Thyroid gland (tissue), 4 donors: ENCODE measurements around the gene KRTAP16-1. TPM values are rescaled to one million over a fixed set of nuclear protein-coding genes. Genes with fewer than 3 reads are reported as not detected.

Source experiments
- DNase-seq, 2 donors: peaks; one replicate each; pipeline ENCODE4 v3.0.0-alpha.2; 2019
- H3K27ac ChIP-seq, 3 donors: fragments of 200-600 bp; sonication (generic); 1 replicate in 2 of 3; 2 replicates in 1 of 3; pipeline ENCODE4 v1.5.1; 2016 to 2019; ENCODE audit warnings: mild to moderate bottlenecking in 1 of 3, moderate library complexity in 1 of 3
- H3K27me3 ChIP-seq: fragments of 200-600 bp; sonication (generic); one replicate; pipeline ENCODE4 v1.5.1; 2019
- H3K36me3 ChIP-seq, 2 donors: fragments of 200-600 bp; sonication (generic); one replicate each; pipeline ENCODE4 v1.5.1; 2016 to 2019
- H3K4me1 ChIP-seq, 2 donors: fragments of 200-600 bp; sonication (generic); one replicate each; pipeline ENCODE4 v1.5.1; 2017 to 2019
- H3K4me3 ChIP-seq, 3 donors: fragments of 200-600 bp; sonication (generic); replicated peaks in 1 of 3; 1 replicate in 2 of 3; 2 replicates in 1 of 3; pipeline ENCODE4 v1.5.1; 2016; ENCODE audit warnings: mild to moderate bottlenecking in 1 of 3
- H3K9me3 ChIP-seq: fragments of 200-600 bp; sonication (generic); one replicate; pipeline ENCODE4 v1.5.1; 2017
- POLR2A ChIP-seq, 2 donors: fragments of 450-650 bp; IDR thresholded peaks; one replicate each; pipeline ENCODE4 v1.6.1; 2017; ENCODE audit warnings: antibody characterized with exemption in 2 of 2, mild to moderate bottlenecking in 2 of 2, moderate library complexity in 1 of 2
- WGBS, 2 donors: methylation state at CpG; one replicate each; pipeline ENCODE4 v1.1.5; 2017; 5-methylcytosine and 5-hydroxymethylcytosine counted together
- intact Hi-C: fragments of 100-400 bp; cut with DNase I; formaldehyde crosslinking; loops from one replicate; pipeline ENCODE4 v1.15.1; 2023
- total RNA-seq, 4 donors: library from RNA; depleted of rRNA; stranded (reverse); fragments of >200 nt; gene quantifications; one replicate each; pipeline ENCODE4 v1.2.3, GENCODE V29; 2016
- TF ChIP-seq, protein P1 (sequence below), 6 experiments: fragments of 200-600 bp in 3 of 6; fragments of 450-650 bp in 3 of 6; sonication (generic) in 3 of 6; IDR thresholded peaks; one replicate each; pipeline ENCODE4 v1.5.1; 2016 to 2019; ENCODE audit warnings: antibody characterized with exemption in 6 of 6, mild to moderate bottlenecking in 2 of 6, inconsistent platforms in 1 of 6, moderate library complexity in 1 of 6

KRTAP16-1 gene
- total RNA-seq, 4 donors from 2014 or later = not detected

DNA sequence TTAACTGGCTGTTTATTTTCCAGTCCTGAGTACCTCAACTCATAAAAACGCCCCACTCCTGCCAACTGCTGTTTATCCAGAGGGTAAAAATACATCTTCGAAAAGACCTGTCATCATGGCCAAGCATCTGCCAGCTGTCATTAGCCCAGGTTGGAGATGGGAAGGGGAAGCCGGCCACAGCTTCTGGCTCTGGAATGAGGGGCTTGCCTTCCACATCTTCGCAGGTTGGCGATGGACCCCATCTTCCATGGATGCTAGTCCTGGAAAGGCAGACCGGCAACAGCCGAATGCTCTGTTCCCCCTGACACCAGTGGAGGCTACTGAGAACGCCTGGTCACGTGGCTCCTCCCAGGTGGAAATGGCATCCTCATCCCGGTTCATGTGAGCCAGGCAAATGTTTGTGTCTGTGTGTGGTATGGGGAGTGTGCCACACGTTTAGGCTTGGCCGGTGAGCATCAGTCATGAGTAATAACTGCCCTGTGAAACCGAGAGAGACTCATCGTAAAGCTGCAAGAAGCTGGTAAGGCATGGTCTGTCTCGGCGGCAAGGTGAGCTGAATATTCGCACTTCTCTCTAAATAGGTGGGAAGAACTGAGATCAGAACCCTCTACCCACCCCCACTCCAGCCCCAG is 6.8 kb upstream of the KRTAP16-1 start:
- Histone ChIP-seq H3K27ac (no peak overlapping the region), H3K36me3 (no peaks in the 10 kb centered on the region), H3K27me3 (no peaks in the 10 kb centered on the region), H3K4me1 (no peaks in the 10 kb centered on the region), H3K4me3 (no peak overlapping the region), H3K9me3 (no peaks in the 10 kb centered on the region)
- no peak for DNase-seq
- WGBS, 2 donors = 76 to 77% methylated on average over 14 to 17 of the region's 17 CpGs
- intact Hi-C loops = no loop called here
- TF ChIP-seq, protein P1, sequence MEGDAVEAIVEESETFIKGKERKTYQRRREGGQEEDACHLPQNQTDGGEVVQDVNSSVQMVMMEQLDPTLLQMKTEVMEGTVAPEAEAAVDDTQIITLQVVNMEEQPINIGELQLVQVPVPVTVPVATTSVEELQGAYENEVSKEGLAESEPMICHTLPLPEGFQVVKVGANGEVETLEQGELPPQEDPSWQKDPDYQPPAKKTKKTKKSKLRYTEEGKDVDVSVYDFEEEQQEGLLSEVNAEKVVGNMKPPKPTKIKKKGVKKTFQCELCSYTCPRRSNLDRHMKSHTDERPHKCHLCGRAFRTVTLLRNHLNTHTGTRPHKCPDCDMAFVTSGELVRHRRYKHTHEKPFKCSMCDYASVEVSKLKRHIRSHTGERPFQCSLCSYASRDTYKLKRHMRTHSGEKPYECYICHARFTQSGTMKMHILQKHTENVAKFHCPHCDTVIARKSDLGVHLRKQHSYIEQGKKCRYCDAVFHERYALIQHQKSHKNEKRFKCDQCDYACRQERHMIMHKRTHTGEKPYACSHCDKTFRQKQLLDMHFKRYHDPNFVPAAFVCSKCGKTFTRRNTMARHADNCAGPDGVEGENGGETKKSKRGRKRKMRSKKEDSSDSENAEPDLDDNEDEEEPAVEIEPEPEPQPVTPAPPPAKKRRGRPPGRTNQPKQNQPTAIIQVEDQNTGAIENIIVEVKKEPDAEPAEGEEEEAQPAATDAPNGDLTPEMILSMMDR (IDR thresholded peaks at IDR 0.05) = no peak
- TF ChIP-seq POLR2A (IDR thresholded peaks at IDR 0.05) = no peak

DNA sequence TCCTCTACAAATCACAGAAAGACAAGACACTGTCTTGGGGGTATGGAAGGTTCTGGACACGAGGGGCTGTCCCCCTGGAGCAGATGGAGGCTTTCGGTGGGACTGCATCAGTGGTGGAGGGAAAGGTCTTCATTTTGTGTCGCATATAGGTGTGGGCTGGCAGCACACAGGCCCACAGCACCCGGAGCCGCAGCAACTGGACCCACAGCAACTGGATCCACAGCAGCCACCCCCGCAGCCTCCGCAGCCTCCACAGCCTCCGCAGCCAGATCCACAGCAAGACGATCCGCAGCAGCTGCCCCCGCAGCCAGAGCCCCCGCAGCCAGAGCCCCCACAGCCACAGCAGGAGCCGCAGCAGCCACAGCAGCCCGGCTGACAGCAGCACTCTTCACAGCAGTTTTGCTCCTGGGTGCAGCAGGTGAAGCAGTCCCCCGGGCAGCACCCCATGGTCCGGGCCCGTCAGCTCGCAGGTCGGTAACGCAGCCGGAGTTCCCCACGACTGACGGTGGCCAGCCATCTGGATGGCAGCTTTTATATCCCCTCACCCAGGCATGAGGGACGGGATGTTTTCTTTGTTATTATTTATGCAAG is 6.2 kb upstream of the KRTAP16-1 start, which contains the start of gene KRTAP17-1:
Gene KRTAP17-1 (minus strand): TSS at position 507 of the 591 bp plus-strand sequence. CDS start 60 bp downstream, at position 447.
- Histone ChIP-seq H3K27ac (no peak within 1 kb of the TSS), H3K27me3 (no peaks in the 10 kb centered on the region), H3K4me1 (no peaks in the 10 kb centered on the region), H3K4me3 (no peak within 1 kb of the TSS), H3K9me3 (no peaks in the 10 kb centered on the region), H3K36me3 (no peaks in the 10 kb centered on the region)
- intact Hi-C loops = no loop called here
- TF ChIP-seq, protein P1 (IDR thresholded peaks at IDR 0.05) = no peak
- TF ChIP-seq POLR2A (IDR thresholded peaks at IDR 0.05) = no peak
- no peak for DNase-seq
- 76 to 85% methylated on average over 13 to 20 of the region's 24 CpGs for WGBS, 2 donors

DNA sequence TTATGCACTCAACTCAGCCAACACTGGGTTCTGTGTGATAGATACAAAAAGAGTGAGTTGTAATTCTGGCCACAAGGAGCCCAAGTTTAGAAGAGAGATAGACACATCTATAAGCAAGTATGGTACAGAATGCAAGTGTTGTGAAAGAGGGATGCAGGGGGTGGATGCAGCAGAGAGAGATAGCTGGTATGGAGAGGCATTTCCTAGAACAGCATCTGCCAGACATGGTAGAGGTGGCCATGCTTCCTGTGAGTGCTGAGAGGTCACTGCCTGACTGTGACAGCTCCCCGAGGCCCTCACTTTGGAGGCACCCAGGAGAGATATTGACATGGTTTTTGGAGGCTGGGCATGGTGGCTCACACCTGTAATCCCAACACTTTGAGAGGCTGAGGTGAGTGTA is 2.0 kb upstream of the KRTAP16-1 start:
- intact Hi-C loops = no loop called here
- no peak for TF ChIP-seq POLR2A (IDR thresholded peaks at IDR 0.05)
- TF ChIP-seq, protein P1 (IDR thresholded peaks at IDR 0.05) = no peak
- H3K4me1 ChIP-seq = peaks cover 0 to 18% of the 10 kb centered on the region in 2 donors
- H3K27me3 ChIP-seq = no peaks in the 10 kb centered on the region
- H3K9me3 ChIP-seq = no peaks in the 10 kb centered on the region
- no peak for DNase-seq
- no peak overlapping the region for H3K4me3 ChIP-seq
- no peaks in the 10 kb centered on the region for H3K36me3 ChIP-seq
- no peak overlapping the region for H3K27ac ChIP-seq
- WGBS, 2 donors = 89% methylated on average over 1 of the region's 1 CpG

DNA sequence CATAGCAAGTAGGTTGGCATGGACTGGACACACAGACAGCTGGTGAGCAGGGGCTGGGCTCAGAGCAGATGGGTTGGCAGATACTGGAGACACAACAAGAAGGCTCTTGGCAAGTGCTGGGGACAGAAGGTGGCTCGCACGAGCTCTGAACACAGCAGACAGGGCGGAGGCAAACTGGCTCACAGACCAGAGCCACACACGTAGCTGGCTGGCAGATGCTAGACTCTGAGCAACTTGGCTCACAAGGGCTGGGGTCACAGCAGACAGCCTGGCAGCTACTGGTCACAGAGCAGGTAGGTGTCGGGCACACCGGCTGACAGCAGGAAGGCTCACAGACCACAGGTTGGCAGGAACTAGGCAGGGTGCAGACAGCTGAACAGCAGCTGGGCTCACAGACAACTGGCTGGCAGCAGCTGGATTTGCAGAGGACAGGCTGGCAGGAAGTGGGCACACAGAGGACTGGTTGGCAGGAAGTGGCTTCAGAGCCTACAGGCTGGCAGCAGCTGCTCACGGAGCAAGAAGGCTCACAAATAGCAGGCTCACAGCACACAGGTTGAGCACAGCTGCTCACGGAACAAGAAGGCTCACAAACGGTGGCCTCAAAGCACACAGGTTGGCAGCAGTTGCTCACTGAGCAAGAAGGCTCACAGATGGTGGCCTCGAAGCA is 725 bp downstream of the KRTAP16-1 start:
- DNase-seq = peak; percentile 27 to 49
- Histone ChIP-seq H3K9me3 (no peaks in the 10 kb centered on the region), H3K27me3 (no peaks in the 10 kb centered on the region), H3K4me3 (no peak overlapping the region), H3K4me1 (peaks cover 0 to 18% of the 10 kb centered on the region in 2 donors), H3K27ac (no peak overlapping the region), H3K36me3 (no peaks in the 10 kb centered on the region)
- intact Hi-C loops = no loop called here
- TF ChIP-seq, protein P1 (IDR thresholded peaks at IDR 0.05) = no peak
- no peak for TF ChIP-seq POLR2A (IDR thresholded peaks at IDR 0.05)
- WGBS, 2 donors = 54 to 74% methylated on average over 7 to 10 of the region's 10 CpGs

DNA sequence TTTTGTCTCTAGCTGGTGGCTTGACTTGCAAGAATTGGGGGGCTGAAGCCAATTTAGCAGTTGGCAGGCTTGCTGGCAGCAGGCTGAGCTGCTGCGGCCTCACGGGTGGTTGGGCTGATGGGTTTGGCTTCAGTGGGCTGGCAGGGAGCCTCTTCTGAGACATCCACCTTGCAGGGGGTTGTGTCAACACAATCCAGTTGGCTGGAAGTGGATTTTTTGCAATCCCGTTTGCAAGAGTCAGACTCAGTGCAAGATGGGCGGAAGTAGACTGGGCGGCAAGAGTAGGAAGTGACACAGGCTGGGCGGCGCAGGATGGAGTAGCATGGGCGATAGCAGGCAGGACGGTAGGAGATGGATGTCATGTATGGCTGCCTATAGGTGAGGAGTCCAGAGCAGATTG is 1.5 kb downstream of the KRTAP16-1 start:
- H3K27me3 ChIP-seq = no peaks in the 10 kb centered on the region
- TF ChIP-seq, protein P1 (IDR thresholded peaks at IDR 0.05) = no peak
- TF ChIP-seq POLR2A (IDR thresholded peaks at IDR 0.05) = no peak
- 60 to 64% methylated on average over 9 of the region's 9 CpGs for WGBS, 2 donors
- no peak overlapping the region for H3K27ac ChIP-seq
- H3K4me1 ChIP-seq = peaks cover 0 to 18% of the 10 kb centered on the region in 2 donors
- peak; percentile 69 to 77 for DNase-seq
- no peak overlapping the region for H3K4me3 ChIP-seq
- H3K36me3 ChIP-seq = no peaks in the 10 kb centered on the region
- intact Hi-C loops = no loop called here
- H3K9me3 ChIP-seq = no peaks in the 10 kb centered on the region
